ENCODE measurements around the gene DELE1.

The DELE1 gene, protein sequence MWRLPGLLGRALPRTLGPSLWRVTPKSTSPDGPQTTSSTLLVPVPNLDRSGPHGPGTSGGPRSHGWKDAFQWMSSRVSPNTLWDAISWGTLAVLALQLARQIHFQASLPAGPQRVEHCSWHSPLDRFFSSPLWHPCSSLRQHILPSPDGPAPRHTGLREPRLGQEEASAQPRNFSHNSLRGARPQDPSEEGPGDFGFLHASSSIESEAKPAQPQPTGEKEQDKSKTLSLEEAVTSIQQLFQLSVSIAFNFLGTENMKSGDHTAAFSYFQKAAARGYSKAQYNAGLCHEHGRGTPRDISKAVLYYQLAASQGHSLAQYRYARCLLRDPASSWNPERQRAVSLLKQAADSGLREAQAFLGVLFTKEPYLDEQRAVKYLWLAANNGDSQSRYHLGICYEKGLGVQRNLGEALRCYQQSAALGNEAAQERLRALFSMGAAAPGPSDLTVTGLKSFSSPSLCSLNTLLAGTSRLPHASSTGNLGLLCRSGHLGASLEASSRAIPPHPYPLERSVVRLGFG

DNA sequence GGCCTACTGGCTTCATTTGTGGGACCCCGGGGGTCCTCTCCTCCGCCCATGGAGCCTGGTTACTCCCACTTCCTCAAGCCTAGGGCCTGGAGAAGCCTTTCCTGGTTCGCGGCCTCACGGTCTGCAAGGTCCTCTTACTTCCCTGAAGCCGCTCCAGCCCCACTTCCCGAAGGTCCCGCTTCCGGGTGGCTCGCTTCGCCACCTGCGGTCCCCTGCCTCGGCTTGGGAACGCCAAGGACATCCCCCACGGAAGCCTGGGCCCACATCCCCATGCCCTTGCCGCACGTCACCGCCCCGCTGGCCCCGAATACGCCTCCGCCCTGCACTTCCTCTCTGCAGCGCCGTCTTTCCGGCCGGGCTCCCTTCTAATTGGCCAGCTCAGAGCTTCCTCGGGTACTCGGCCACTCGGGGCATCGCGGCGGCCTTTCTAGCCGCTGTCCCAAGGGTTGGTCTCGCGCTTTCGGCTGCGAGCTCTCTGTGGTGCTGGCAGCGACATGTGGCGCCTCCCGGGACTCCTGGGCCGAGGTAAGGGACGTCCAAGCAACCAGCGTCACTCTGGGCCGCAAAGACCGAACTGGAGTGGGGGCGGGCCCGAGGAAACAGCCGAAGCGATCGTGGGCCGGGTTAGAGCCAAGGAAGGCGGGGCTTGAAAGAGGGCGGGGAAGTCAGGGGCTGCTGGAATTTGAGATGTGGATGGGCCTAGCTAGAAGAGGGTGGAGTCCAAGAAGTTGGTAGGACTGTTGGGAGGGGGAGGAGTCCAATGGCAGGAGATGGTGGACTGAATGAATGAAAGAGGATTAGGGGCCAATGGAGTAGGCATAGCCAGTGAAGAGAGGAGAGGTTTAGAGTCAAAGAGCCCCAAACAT, at the start of gene DELE1:
Gene DELE1 (plus strand): TSS at position 424 of the 866 bp plus-strand sequence. CDS start 71 bp downstream, at position 495.
- peak; percentile 91 to 93 for DNase-seq

DNA sequence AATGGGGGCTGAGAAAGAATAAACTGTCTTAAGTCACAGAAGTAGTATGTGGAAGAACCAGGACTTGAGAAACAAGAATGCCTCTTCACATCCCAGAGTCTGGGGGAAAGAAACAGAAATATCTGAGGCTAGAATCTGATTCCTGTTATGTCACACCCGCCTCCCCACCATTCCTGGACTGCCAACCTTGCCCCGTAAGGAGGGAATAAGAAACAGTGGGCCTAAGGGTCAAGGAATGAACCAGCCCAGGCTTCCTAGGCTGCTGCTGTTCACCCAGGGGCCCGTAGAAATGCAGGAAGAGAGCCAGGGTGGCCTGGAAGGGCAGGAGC, 49.8 kb upstream of the DELE1 start:
- DNase-seq = no peak

DNA sequence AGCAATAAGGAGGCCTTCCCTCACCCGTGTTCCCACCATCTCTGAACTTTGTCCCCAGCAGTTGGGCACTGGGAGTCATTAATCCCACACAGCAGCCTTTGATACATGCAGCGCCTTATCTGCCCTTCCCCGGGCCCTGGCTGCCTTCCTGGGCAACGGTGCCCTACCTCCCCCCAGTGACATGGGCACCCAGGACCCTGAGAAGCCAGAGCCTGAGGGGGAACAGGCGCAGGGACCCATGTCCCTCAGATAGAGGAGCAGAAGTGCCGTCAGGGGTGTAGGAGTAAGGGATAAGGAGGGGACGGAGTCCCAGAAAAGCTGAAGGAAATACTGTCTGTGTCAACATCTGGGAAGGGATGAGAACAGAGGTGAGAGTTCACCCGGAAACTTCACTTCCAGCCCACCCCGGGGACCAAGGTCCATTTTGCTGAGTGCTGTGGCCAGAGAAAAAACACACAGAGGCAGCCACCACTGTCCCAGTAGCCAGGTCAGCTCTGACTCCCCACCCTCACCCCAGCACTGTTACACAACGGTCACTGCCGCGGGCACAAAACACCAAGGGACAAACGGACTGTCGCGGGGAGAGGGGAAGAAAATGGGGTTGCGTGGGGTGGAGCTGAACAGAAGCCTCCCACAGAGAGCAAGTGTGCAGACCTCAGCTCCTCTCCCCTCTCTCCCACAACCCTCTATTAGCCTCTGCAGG, 49.3 kb upstream of the DELE1 start:
- no peak for DNase-seq

GRCh38 chr5:141875022-141875740, 48.5 kb upstream of the DELE1 start:
- DNase-seq = no peak

DNA sequence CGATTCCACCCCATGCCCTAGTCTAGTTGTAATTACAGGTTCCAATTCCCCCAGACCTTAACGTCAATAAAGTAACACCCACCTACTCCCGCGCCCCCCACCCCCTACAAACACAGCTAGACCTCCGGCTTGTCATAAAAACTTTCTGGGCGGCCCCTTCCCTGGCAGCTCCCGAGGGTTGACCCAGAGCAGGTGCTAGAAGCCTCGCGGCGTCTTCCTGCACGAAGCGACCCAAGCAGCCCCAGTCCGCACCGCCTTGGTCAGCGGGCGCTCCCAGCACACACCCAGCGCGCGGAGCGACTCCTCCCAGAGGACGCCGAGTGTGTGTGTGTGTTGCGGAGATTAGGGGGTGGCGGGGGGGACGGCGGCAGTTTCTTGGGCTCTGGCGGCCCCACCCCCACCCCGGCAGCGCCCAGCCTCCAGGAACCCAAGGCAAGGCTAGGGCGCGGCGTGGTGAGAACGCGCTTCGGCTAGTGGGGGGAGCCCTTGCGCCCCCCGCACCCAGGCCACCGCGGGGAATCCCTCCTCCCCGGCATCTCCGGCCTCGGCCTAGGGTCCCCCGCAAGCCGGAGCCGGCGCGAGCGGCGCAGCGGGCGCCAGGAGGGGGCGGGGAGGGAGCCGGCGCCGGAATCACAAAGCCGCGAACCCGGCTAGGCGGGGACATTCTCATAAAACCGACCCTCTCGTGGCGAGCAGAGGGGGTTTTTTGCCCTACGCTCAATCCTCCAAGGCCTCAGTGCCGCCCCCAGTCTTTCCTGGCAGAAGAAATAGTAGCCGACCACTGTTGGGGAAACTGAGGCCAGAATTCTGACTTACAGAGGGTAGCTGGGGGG, 47.7 kb upstream of the DELE1 start:
- no peak for DNase-seq

DNA sequence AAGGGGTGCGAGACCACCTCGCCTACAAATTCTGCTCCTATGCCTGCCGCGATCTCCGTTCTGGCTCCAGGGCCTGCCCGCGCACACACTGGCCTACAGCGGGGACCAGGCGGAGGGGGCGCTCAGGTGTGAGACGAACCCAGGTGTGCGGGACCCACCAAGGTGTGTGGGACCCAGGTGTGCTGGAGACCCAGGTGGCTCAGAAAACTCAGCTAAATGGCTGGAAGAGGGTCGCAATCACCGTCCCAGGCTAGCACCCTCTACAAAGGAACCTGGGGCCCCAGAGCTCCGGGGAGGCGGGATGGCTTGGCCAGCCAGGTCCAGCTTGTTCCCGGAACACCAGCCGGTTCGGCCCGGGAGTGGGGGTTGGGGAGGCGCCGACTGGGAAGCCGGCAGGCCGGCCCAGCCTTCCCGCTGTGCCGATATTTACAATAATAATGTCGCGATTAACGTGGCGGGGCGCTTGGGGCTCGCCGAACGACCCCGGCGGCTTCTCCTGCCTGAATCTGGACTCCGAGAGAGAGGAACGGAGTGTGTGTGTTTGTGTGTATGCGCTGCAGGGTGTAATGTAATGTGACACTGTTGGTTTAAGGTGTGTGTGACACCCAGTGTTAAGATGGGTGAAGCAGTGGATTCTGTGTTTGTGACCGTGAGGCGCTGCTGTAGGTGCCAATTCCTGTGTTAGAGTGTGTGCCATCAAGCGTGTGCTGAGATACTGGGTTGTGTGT, 46.9 kb upstream of the DELE1 start:
- DNase-seq = no peak

DNA sequence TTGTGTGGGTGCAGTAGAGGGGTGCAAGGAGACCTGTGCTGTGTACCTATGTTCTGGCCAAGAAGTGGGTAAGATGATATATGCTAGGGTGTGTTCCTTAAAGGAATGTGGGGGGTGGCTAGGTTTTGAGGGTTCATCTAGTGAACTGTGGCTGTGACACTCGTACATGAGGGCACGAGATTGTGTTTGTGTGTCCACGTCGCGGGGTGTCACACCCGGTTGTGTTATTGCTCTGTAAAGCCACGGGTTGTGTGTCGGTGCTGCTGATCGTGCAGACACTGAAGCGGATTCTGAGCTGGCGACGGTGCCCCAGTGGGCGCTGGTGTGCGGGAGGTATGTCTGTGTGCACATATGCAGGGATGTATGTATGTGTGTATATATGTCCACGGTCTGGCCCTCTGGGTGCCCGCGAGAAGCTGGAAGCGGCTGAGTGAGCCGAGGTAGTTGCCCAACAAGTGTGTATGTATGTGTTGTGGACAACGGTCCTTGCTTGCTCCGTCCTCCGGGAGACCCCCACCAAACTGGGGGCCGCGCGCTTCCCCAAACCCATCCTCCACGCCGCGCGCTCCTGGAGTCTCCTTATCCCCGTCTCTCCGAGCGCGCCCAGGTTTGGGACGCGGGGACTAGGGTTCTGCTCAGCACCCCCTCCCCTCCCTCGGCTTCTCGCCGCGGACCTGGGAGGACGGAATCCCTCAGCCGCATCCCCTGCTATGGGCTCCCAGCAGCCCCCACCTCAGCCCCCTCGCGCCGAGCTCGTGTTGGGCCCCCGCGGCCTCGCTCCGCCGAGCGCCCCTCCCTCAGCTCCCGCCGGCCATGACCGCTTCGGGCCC, 46.1 kb upstream of the DELE1 start:
- DNase-seq = no peak

GRCh38 chr5:141878186-141878710, 45.4 kb upstream of the DELE1 start, which contains the start of gene PCDH1:
Gene PCDH1, minus strand, starts transcription at chr5:141878410. Its CDS starts 148 bp downstream, at chr5:141878262.
- peak; percentile 75 to 81 for DNase-seq

- peak; percentile 93 to 96 for DNase-seq
These were observed 44.8 kb upstream of the DELE1 start for GRCh38 chr5:141878711-141879425.

DNA sequence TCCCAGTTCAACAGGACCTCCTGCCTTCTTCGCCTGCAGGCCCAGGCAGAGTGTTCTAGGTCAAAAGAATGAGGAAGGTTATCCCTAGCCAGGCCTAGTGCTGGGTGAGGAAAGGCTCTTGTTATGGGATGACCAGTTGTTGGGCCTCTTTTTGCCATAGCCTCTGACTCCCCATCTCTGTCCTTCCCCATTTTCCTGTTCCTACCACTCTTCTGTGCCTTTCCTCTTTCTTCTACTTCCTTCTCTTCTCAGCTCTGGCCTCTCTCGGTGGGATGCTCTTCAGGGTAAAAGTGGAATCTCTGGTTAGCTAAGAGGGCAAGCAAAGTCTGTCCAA, 44.3 kb upstream of the DELE1 start:
- no peak for DNase-seq

DNA sequence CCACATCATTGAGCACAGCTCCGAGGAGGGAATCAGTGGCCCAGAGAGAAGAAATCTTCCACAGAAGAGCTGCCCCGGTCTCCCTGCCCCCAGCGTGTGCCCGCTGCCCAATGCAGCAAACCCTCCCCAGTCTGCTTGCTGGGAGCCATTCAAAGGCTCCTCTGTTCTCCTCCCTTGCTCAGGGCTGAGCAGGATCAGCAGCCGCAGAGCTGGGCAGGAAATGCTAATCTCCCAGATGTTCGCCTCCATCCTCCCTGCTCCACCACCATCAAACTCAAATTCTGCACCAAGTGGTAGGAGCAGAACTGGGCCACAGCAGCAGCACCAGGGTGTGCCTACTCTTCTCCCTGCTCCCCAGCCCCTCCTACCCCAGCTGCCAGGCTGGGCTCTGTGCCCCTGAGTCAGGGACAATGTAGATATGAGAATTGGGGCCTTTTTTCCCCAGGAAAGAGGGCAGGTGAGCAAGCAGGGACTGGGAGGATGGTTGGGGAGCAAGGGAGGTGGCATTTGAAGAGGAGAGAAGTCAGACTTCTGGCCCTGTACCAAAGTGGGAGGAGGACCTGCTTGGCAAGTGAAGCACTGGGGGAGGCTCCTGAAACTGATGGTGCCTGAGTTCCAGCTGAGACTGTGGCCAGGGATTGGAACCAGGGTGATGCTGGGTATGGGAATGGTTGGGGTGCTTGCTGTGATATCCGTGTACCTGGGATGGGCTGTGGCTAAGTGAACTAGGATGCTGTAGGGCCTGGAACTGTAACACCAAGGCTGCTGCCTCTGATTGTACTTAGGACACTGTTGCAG, 43.5 kb upstream of the DELE1 start:
- peak; percentile 73 to 85 for DNase-seq

GRCh38 chr5:141880961-141881801, 42.5 kb upstream of the DELE1 start:
- no peak for DNase-seq

DNA sequence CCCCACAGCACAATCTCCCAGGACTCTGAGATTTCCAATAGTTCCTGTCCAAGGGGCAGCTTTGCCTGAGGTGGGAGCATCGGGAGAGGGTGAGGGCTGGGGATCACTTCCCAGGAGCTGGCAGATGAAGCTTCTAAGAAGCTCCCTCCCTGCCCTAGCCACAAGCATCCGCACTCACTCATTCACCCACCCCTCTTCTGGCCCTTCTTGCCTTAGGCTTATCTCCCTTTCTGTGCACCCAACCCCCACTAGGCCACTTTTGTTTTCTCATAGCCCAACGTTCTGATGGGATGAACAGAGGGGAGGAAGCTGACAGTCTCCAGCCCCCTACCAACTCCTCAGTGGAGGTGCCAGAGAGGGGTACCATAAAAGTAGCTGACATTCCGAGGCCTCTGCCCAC, 41.8 kb upstream of the DELE1 start:
- DNase-seq = no peak

DNA sequence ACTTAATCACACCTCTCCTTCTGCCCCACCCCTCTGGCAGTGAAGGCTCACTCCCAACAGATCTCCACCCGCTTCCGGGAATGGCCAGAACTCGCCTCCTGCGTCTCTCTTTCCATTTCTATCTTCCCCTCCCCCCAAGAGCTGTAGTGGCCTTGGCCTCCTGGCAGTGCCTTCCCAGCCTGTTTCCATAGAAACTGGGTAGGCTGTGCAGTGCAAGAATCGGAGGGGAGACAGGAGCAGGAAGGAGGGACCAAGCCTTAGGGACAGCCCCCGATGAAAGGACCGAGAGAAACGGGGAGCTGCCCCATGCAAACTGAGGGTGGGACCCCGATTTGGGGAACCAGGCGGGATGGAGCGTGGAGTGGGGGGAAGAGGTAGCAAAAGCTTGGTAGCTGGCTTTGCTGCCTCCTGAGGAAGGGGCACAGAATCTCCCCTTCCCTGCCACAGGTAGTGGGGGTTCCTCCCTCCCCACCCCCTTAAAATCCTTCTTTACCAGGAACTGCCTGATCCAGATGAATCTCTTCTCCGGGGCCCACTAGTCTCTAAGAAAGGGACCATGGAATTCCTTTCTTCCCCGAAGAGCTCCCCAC, 41.0 kb upstream of the DELE1 start:
- peak in 1 of 2 donors; percentile 48 for DNase-seq

GRCh38 chr5:141883184-141883891, 40.3 kb upstream of the DELE1 start:
- peak; percentile 41 for DNase-seq

- DNase-seq = no peak
These were observed 39.8 kb upstream of the DELE1 start for GRCh38 chr5:141883892-141884318.

Data from hippocampal formation (tissue), 2 donors.